SKM-1 (cell line): ENCODE results near the gene NSUN4.
"Not testable (repeated sequence)": the region's sequence is repeated elsewhere in the genome, so short reads cannot be mapped to it uniquely, and the experiment has no call there.

Experiments used
- DNase-seq: peaks from one replicate; lab custom pipeline; 2025; ENCODE audit not compliant: unreplicated experiment; lab: John Stamatoyannopoulos, UW

The NSUN4 gene

DNA sequence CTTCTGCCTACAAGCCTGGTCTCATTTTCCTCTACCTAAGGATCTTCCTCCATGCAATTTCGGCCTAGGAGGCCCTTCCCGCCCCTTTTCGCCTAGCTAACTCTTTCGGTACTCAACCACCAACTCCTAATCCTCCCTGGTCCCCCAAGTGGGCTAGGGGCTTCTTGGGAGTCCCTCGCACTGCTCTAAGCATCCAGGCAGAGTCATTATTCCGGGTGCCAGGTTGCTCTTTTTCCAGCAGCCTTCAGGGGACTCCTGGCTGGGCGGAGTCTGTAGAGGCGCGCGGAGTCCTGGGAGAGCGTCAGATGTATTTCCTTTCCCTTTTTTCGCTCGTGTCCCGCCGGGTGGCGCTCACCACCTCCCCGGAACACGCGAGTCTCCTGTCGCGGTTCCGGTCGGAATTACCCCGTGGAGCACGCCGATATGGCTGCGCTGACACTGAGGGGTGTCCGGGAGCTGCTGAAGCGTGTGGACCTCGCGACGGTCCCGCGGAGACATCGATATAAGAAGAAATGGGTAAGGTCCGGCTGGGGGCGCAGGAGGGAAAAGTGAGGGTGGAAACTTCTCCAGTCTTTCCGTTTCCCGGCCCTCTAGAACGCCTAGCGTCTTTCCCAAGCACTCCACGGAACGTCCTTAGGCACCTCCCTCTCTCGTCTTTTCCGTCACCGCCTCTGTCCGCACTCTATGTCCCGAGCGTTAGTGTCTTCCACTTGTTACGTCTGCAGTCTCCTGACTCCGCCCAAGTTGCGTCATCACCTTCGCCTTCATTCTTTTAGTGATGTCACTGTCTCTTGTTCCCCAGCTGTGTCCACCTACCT, at the start of gene NSUN4:
Gene NSUN4 (plus strand): TSS at position 404 of the 818 bp plus-strand sequence. CDS start 20 bp downstream, at position 424.
- peak; percentile 89 for DNase-seq

DNA sequence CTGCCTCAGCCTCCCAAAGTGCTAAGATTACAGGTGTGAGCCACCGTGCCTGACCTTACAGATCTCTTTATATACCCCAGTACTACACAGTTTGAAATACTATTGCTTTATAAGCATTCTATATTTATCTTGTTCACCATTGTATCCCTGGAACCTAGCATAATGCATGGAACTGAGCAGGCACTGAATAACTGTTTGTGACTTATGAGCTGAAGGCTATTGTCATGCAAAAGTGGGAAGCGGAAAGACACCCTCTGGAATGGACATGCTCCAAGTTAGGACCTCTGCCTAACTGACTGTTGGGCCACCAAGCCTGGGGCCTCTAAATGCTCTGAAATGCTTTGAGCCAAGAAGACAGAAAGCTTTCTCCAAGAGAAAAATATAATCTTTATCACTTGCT, 45.3 kb upstream of the NSUN4 start:
- DNase-seq: no peak

- no peak for DNase-seq
Measured at GRCh38 chr1:46298387-46298786, 42.2 kb upstream of the NSUN4 start.

DNA sequence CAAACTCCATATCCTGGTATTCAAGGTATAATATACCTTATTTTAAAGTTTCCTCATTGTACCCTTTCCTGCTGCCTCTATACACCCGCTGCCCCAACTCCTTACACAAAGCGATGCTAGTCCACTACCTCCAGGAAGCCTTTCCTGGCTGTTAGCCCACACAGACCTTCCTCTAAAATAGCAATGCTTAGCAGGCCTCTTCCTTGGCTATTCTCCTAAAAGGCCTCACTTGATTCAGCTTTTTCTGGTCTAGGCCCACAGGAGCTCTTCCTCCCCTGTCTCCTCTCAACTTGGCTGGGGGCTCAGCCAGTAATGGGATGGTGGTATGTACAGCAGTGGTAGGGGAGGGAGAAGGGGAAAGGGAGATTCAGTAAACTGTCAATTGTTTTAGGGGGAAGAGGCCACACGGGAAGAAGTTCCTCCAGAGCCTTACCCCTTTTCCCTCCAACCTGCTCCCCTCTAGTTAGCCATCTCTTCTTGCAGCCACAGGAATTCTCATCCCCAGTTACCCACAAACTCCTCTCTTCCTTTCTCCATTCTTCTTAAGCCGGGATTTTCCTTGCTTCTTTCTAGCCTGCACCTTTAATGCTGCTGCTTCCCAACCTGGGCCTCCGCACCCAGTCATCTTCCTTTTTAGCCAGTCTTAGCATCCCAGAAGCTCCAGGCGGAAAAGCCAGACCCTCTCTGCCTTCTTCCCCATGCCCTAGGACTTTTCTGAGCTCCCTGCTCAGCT, 39.8 kb upstream of the NSUN4 start:
- no peak for DNase-seq

DNA sequence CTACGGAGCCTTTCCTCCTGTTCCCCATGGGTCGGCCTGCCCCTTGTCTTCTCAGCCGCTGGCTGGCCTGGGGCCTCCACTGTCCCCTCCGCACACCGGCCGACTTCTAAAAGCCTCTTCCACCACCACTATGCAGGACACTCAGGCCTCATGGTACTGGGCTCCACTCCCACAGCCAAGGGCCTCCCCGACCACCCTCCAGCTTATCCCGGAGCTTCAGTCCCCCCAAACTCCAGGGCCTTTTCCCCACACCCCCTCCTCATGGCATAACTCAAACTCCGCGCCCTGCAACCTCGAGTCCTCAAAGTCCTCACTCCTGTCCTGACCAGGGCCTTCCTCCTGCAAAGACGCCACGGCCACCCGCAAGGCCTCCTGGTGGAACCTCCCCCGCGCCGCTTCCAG, 39.2 kb upstream of the NSUN4 start:
- DNase-seq: no peak

- no peak for DNase-seq
Measured at GRCh38 chr1:46301808-46302640, 38.6 kb upstream of the NSUN4 start.

DNA sequence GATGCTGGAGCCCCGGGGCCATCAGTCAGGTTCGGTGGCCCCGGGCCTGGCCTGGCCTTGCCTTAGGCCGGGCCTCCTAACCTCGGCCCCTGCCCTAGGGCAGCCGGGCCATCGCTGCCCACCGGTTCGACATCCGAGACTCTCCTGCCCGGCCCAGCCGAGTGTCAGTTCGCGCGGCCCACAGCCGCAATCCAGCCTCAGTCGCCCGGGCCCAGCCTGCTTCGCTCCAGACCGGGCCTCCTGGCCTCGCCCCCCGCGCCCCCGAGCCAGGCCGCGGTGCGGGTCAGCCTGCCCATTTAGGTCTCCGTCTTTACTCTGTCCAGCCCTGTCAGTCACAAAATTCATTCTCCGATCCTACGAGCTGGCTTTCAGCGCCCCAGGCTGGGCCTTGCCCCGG, 38.0 kb upstream of the NSUN4 start:
- DNase-seq: no peak

DNA sequence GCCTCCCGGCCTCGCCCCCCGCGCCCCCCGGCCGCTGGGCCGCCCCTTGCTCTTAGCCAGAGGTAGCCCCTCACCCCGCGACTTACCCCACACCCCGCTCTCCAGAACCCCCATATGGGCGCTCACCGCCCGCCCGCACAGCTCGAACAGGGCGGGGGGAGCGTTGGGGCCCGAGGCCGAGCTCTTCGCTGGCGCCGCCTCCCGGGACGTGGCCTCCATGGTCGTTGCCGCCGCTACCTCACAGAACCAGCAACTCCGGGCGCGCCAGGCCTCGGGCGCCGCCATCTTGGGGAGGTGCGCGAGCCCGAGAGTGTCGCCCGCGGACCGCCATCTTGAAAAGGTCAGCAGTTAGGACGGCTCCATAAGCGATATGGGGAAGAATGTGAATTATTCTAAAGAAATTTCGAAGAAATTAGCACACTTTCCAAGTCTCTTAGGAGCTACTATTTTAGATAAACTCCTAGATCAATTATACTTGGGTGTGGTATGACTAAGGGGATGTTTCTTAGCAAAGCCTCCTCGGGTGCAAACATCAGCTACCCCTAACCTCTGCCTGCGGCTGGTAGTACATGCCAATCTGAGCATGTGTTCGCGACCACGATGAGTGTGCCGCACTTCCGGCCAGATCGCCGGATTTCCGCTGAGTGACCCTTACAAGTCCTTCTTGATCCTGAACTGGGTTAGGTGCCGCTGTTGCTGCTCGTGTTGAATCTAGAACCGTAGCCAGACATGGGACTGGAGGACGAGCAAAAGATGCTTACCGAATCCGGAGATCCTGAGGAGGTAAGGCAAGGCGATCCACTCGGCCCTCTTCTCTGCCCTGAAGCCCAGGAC, 37.4 kb upstream of the NSUN4 start, which contains the start of the genes LRRC41 and UQCRH:
Gene LRRC41 (minus strand): TSS at position 579 of the 834 bp plus-strand sequence. CDS start 294 bp downstream, at position 285.
Gene UQCRH (plus strand): TSS at position 661 of the 834 bp plus-strand sequence. CDS start 69 bp downstream, at position 730.
- peak; percentile 96 for DNase-seq

- no peak for DNase-seq
Measured at GRCh38 chr1:46303872-46304326, 36.7 kb upstream of the NSUN4 start.

GRCh38 chr1:46306159-46306530, 34.5 kb upstream of the NSUN4 start:
- no peak for DNase-seq

- no peak for DNase-seq
Measured at GRCh38 chr1:46309401-46310159, 31.0 kb upstream of the NSUN4 start.

GRCh38 chr1:46310321-46310720, 30.3 kb upstream of the NSUN4 start:
- DNase-seq: no peak

GRCh38 chr1:46315669-46316403, 24.8 kb upstream of the NSUN4 start:
- no peak for DNase-seq

DNA sequence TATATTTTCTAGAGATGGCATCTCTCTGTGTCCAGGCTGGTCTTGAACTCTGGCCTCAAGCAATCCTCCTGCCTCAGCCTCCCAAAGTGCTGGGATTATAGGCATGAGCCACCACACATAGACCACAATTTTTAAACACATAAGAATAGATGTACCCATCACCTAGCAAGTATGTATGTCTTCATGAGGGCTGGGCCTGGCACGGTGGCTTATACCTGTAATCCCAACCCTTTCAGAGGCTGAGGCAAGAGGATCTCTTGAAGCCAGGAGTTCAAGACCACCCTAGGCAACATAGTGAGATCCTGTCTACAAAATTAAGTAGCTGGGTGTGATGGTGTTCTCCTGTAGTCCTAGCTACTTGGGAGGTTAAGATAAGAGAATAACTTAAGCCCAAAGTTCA, 23.3 kb upstream of the NSUN4 start:
- DNase-seq: no peak

- not testable (repeated sequence) for DNase-seq
Measured at GRCh38 chr1:46319301-46319700, 21.3 kb upstream of the NSUN4 start.

- DNase-seq: not testable (repeated sequence)
Measured at GRCh38 chr1:46319960-46320914, 20.4 kb upstream of the NSUN4 start.

DNA sequence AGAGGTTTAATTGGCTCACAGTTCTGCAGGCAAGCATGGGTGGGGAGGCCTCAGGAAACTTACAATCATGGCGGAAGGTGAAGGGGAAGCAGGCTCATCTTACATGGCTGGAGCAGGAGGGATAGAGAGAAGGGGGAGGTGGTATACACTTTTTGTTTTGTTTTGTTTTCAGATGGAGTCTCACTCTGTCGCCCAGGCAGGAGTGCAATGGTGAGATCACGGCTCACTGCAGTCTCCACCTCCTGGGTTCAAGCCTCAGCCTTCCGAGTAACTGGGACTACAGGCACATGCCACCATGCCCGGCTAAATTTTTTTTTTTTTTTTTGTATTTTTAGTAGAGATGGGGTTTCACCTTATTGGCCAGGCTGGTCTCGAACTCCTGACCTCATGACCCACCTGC, 18.4 kb upstream of the NSUN4 start:
- not testable (repeated sequence) for DNase-seq
